Motor neuron (in vitro differentiated cells): ENCODE results near the gene HGD. TPM values are rescaled to one million over a fixed set of nuclear protein-coding genes. Genes with fewer than 3 reads are reported as not detected.

ENCODE experiments used
- ATAC-seq, 8 experiments: fragments of 200-7000 bp; cut with Tn5 transposase; replicated peaks in 6 of 8; 2 replicates each; pipeline ENCODE4 v1.8.0; 2021; ENCODE audit warnings: mild to moderate bottlenecking in 8 of 8, moderate library complexity in 8 of 8
- H3K27ac ChIP-seq, 2 donors: fragments of 250-450 bp; sonication (Bioruptor Pico); 2 replicates each; pipeline ENCODE4 v1.9.0; 2021; ENCODE audit warnings: antibody characterized with exemption in 2 of 2, mild to moderate bottlenecking in 2 of 2, moderate library complexity in 1 of 2
- H3K4me1 ChIP-seq, 2 donors: fragments of 250-450 bp; sonication (Bioruptor Pico); replicated peaks in 1 of 2; 2 replicates each; pipeline ENCODE4 v1.6.1; 2021; ENCODE audit warnings: antibody characterized with exemption in 2 of 2, mild to moderate bottlenecking in 2 of 2, moderate library complexity in 1 of 2
- H3K4me3 ChIP-seq, 5 donors: fragments of 250-450 bp; sonication (Bioruptor Pico); 2 replicates each; pipeline ENCODE4 v1.9.0; 2021; ENCODE audit warnings: antibody characterized with exemption in 5 of 5, mild to moderate bottlenecking in 5 of 5, moderate library complexity in 4 of 5
- WGBS, 10 experiments: fragments of 450-650 bp; shearing (Covaris generic); methylation state at CpG; one replicate each; pipeline ENCODE4 v1.0.0; 2022; 5-methylcytosine and 5-hydroxymethylcytosine counted together
- in situ Hi-C, 9 experiments: fragments of 400-800 bp; cut with MboI; loops; one replicate each; pipeline ENCODE4 v1.15.0; 2021; ENCODE audit warnings: low sequenced_read_pairs in 9 of 9, low pct_unique_long_range_greater_than_20kb in 2 of 9; ENCODE audit not compliant: unreplicated experiment in 9 of 9
- total RNA-seq, 8 experiments: library from RNA; unstranded; fragments of 300-600 nt; gene quantifications; 2 replicates each; pipeline versions ENCODE4 v1.2.3 to v1.2.4, GENCODE V29; 2022

The HGD gene
- total RNA-seq, 8 experiments from 2014 or later, result 0.28 to 0.55 (median 0.36) TPM; not detected in 3

DNA sequence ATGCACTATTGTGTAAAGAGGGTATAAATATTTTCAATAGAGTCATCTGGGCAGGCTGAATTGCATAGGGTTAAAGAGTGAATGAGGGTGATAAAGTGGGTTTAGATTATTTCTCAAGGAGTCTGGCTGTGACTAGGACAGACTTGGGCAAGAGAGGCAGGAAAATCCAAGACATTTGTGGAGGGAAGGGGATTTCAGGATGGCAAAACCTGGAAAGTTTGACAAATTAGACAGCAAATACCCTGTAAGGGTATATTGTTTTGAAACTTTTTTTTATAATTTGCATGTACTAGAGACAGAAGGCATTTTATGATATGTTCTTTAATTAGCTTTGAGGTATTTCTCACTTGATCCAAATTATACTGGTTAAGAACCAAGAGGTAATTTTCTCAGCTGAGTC lies 17.1 kb downstream of the HGD start:
- no peak for ATAC-seq
- no peak overlapping the region for H3K27ac ChIP-seq
- in situ Hi-C loops, result no loop called here

DNA sequence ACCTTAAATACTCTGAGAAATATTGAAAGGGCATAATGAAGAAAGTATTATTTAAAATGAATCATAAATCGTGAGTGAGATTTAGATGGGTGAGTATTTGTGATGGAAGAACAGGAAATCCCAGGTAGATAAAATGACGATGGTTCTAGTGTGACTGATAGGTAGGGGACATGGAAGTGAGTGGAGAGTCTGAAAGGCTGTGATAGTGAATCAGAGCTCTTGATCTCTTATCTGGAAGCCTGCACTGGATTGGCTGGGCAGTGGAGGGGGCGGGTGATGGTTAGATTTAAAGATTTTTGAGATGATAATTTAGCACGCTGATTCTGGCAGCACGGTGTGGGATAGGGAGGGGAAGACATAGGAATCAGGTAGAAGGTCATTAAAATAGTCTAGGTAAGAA lies 20.1 kb downstream of the HGD start:
- Histone ChIP-seq H3K4me1 (no peaks in the 10 kb centered on the region), H3K27ac (no peak overlapping the region), H3K4me3 (no peak overlapping the region)
- ATAC-seq, result peak in 3 of 8 experiments; percentile 31 to 59 (median 34)
- WGBS, 10 experiments, result 32 to 73% (median 46%) methylated on average over 4 to 5 of the region's 5 CpGs; no CpG with 5 or more reads in 3 of the 10 experiments
- in situ Hi-C loops, result no loop called here

More for the DNA sequence above, 17.1 kb downstream of the HGD start:
- Histone ChIP-seq H3K4me1 (no peaks in the 10 kb centered on the region), H3K4me3 (no peak overlapping the region)

DNA sequence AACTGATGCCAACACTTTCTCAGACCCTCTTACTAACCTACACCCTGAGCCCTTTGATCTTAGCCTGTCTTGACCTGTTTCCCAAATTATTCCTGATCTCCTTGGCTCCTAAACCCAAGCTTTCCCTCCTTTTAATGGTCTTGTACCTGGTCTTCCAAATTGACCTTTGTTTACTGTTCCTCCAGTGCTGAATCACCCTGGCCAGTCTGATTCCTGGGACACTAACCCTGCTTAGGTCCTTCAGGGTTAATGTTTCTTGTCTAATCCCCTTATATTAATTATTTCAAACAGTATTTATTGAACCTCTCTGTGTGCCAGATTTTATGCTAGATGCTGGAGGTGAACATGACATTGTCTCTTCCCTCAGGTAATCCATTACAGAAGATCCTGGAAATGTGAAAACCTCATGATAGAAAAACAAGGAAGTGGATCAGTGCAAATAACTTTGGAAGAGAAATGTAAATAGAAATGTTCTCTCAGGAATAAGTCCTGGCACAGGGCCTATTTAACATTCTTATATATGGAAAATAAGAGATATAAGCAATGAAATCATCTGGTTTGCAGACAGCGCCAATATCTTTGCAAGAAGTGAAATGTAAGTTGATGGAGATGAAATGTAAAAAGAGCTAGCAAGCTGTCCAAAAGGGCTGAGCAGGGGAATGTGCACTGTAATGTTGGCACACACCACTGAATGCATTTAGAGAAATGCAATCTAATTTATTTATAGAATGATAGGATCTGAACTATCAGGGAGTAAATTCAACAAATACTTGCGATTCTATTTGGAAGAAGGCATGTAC lies 20.7 kb downstream of the HGD start:
- in situ Hi-C loops, result no loop called here
- Histone ChIP-seq H3K4me1 (no peaks in the 10 kb centered on the region), H3K27ac (no peak overlapping the region), H3K4me3 (no peak overlapping the region)
- ATAC-seq, result peak in 3 of 8 experiments; percentile 63 to 97 (median 86)
- 0 to 100% (median 15%) methylated on average over 1 to 2 of the region's 2 CpGs; no CpG with 5 or more reads in 3 of the 10 experiments for WGBS, 10 experiments

DNA sequence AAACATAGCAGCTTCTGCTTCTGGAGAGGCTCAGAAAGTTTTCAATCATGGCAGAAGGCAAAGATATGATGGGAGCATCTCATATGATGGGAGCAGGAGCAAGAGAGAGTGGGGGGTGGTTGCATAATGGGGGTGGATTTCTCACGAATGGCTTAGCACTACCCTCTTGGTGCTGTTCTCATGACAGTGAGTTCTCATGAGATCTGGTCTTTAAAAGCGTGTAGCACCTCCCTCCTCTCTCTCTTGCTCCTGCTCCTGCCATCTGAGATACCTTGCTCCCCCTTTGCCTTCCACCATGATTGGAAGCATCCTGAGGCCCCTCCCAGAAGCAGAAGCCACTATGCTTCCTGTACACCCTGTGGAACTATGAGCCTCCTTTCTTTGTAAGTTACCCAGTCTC lies 22.2 kb downstream of the HGD start:
- WGBS, 10 experiments, result 65 to 88% (median 76%) methylated on average over 2 of the region's 2 CpGs; no CpG with 5 or more reads in 6 of the 10 experiments
- in situ Hi-C loops, result no loop called here
- no peaks in the 10 kb centered on the region for H3K4me1 ChIP-seq
- no peak overlapping the region for H3K4me3 ChIP-seq
- no peak overlapping the region for H3K27ac ChIP-seq
- ATAC-seq, result no peak

DNA sequence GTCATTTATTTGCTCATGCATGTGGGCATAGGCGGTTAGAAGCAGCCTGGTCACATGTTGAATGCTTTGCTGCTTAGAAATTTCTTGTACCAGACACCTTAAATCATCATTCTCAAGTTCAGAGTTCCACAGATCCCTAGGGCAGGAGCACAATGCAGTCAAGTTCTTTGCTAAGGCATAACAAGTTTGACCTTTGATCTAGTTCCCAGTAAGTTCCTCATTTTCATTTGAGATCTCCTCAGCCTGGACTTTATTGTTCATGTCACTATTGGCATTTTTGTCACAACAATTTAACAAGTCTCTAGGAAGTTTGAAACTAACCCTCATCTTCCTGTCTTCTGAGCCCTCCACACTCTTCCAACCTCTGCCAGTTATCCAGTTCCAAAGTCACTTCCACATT lies 22.8 kb downstream of the HGD start:
- Histone ChIP-seq H3K27ac (no peak overlapping the region), H3K4me3 (no peak overlapping the region), H3K4me1 (no peaks in the 10 kb centered on the region)
- no peak for ATAC-seq
- in situ Hi-C loops, result no loop called here
- 0 to 100% (median 63%) methylated on average over 1 of the region's 1 CpG; no CpG with 5 or more reads in 1 of the 10 experiments for WGBS, 10 experiments

DNA sequence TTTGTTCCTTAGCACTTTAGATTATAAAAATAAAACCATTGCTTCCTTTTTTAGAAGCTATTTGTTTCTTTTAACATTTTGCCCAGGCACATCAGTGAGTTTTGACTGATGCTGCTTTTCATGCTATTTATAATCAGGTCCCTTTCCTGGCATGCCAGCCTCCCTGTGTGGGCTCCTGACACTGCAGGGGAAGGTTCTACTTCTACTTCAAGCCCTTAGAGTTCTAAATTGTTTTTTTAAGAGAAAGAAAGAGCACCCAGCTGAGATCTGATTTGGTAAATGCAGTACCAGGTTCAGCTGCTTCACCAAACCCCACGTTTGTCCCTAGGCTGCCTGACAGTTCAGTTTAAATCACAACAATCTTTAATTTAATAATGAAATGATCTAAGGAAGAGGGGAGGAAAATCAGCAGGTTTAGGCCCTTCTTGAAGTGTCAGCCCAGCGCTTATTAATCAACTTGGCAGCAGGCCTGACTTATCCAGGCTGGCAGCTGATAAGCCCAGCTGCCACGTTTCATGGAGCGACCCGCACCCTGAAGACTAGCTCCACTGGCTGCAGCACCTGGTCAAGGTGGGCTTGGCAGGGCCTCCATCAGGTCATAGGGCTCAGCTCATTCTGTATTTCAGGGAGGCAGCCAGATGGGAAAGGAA lies 29.0 kb downstream of the HGD start:
- Histone ChIP-seq H3K27ac (no peak overlapping the region), H3K4me1 (no peaks in the 10 kb centered on the region), H3K4me3 (no peak overlapping the region)
- in situ Hi-C loops, result no loop called here
- ATAC-seq, result no peak
- WGBS, 10 experiments, result 40 to 76% (median 70%) methylated on average over 1 to 5 of the region's 5 CpGs; no CpG with 5 or more reads in 2 of the 10 experiments

DNA sequence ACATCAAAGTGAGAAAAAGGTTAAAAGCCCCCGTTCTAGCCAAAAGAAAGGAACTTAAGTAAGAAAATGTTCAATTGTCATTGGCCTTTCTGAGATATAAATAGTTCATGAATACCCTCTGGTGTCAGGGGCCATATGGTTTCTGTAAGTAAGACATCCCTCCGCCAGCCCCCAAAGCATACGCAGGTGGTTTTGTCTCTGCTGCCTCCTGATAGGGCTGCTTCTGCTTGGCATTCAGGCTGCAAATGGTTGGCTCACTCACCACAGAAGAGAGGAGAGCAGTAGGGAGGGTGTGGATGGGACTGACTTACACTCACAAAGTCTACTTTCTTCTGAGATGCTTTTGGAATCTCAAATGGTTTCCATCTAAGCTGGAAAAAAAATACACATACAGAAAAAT lies 29.8 kb downstream of the HGD start:
- in situ Hi-C loops, result no loop called here
- Histone ChIP-seq H3K4me1 (no peaks in the 10 kb centered on the region), H3K27ac (no peak overlapping the region), H3K4me3 (no peak overlapping the region)
- 16 to 100% (median 69%) methylated on average over 1 to 3 of the region's 3 CpGs; no CpG with 5 or more reads in 1 of the 10 experiments for WGBS, 10 experiments
- no peak for ATAC-seq

DNA sequence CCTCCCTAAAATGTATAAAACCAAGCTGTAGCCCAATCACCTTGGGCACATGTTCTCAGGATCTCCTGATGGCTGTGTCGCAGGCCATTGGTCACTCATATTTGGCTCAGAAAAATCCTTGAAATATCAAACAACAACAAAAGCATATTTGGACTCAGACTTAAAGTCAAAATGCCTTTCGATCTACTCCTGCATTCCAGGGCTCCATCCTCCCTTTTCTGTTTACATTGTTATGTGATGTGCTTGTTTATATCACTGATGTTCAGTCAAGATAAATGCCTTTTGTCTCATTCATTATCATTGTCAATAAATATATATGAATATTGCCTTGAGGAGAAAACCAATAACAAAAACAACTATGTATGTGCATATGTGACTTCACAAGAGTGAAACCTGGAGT lies 31.7 kb downstream of the HGD start:
- H3K27ac ChIP-seq, result no peak overlapping the region
- H3K4me1 ChIP-seq, result no peaks in the 10 kb centered on the region
- in situ Hi-C loops, result no loop called here
- H3K4me3 ChIP-seq, result no peak overlapping the region
- ATAC-seq, result no peak
- WGBS, 10 experiments, result 48 to 95% (median 82%) methylated on average over 1 to 2 of the region's 2 CpGs; no CpG with 5 or more reads in 2 of the 10 experiments

DNA sequence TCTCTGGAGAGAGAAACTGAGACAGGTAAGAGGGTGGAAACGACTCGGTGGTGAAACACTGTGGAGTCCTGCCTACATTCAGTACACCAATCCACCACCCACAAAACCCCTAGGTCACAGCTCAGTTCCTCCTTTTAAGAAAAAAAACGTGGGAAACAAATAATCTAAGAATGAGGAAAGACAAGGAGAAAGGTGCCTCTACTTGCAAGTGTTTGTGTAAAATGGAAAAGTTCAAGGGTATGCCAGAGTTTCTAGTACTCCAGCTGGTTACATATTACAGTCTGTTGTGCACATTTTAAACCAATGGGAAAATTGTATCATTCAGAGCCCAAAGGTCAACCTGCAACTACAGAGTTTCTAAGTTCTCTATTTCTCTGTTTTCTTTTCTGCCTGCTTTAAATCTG lies 32.2 kb downstream of the HGD start:
- H3K27ac ChIP-seq, result no peak overlapping the region
- 17 to 83% (median 54%) methylated on average over 1 to 3 of the region's 3 CpGs; no CpG with 5 or more reads in 3 of the 10 experiments for WGBS, 10 experiments
- H3K4me1 ChIP-seq, result no peaks in the 10 kb centered on the region
- in situ Hi-C loops, result no loop called here
- ATAC-seq, result no peak
- H3K4me3 ChIP-seq, result no peak overlapping the region

DNA sequence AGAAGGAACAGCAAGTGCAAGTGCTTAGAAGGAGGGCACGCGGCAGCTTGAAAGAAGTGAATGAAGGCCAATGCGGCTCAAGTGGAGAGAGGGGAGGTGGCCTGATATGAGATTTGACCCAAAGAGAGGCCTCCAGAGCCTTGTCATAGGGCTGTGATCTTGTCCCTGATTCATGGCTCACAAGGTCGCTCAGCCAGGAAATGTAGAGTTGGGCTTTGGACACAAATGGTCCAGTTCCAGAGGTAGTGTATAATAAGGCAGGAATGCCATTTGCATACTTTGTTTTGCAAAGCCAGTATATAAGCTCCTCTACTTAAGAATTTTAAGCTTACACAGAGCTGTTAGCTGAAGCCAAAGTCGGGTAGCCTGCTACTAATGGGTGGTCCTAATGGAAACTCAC lies 33.7 kb downstream of the HGD start:
- no peaks in the 10 kb centered on the region for H3K4me1 ChIP-seq
- H3K4me3 ChIP-seq, result no peak overlapping the region
- WGBS, 10 experiments, result 70 to 100% (median 83%) methylated on average over 1 to 5 of the region's 5 CpGs; no CpG with 5 or more reads in 2 of the 10 experiments
- in situ Hi-C loops, result no loop called here
- H3K27ac ChIP-seq, result no peak overlapping the region
- peak in 2 of 8 experiments; percentile 33 to 39 for ATAC-seq

DNA sequence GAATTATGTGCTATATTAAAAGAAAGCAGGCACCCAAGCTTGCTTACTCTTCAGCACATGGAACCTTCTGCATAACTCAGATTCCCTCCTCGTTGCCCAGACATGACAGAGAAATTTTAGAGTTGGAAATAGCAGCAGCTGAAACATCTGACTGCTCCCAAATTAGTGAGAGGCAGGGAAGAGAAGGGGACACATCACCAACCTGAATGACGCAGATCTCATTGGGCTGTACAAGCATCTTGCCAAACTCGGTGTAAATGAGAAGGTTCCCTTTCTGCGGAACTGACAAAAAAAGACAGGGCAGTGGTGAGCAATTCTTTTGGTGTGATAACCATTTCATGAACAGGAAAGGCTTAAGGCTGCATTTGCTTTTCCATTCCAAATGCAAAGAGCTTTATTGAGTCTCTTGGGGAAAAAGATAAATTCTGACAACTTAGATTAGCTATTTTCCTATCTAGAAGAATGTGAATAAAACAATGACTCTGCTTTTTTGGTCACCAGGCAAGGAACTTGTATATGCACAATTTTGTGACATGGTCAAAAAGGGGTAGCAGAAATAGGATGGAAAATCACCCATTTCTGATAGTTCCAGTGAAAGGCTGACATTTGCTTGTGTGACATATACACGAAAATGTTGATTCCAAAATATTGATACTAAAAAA lies 35.1 kb downstream of the HGD start:
- in situ Hi-C loops, result no loop called here
- 59 to 100% (median 83%) methylated on average over 1 to 5 of the region's 5 CpGs; no CpG with 5 or more reads in 1 of the 10 experiments for WGBS, 10 experiments

DNA sequence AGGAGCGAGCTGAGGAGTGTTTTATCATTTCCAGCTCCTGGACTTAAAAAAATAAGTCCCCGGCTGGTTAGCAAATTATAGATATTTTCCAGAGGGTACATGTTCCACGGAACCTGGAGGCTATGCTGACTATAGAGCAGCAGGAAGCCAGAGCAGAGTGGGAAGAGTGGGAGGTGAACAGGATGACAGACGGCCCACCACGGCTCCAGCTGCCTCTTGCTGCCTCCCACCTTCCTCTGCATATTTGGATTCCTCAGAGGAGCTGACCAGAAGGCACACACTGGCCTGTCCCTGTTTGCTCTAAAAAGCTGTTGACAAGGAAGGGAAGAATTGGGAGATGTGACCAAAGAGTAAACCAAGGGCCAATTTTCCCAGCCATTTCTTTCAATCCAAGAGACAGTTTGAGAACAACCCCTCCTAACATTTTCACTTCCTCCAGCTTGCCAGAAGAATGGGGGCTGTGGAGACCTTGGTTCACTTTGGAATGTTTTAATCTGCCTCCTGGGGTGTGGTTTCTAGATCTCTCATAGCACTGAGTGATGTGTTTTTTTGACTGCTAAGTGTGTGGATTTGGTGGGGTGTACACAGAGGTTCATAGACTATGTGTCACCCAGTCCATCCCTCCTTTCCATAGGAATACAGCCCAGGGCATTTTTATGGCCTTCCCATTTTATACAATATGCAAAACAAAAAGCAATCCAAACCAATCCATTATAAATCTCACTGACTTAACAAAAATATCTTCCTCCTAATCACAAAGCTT lies 36.8 kb downstream of the HGD start:
- peak in 3 of 8 experiments; percentile 44 to 90 (median 49) for ATAC-seq
- in situ Hi-C loops, result no loop called here
- no peak overlapping the region for H3K4me3 ChIP-seq
- no peak overlapping the region for H3K27ac ChIP-seq
- H3K4me1 ChIP-seq, result no peaks in the 10 kb centered on the region
- WGBS, 10 experiments, result 0 to 89% (median 58%) methylated on average over 1 to 5 of the region's 5 CpGs; no CpG with 5 or more reads in 4 of the 10 experiments

More for the DNA sequence above, 35.1 kb downstream of the HGD start:
- H3K27ac ChIP-seq, result no peak overlapping the region
- no peak for ATAC-seq
- H3K4me3 ChIP-seq, result no peak overlapping the region
- no peaks in the 10 kb centered on the region for H3K4me1 ChIP-seq
